HEK293 (cell line): ENCODE data around the gene ZNRF2.

Source experiments
- ATF2 ChIP-seq: fragments of 450-650 bp; formaldehyde crosslinking; IDR thresholded peaks from 2 replicates; pipeline ENCODE4 v1.5.1; 2016; ENCODE audit warnings: missing biosample characterization, missing genetic modification characterization, low read depth
- CTCF ChIP-seq: fragments of 450-650 bp; formaldehyde crosslinking; IDR thresholded peaks from 2 replicates; pipeline ENCODE4 v1.5.1; 2016; ENCODE audit warnings: missing biosample characterization, missing genetic modification characterization
- HOXD13 ChIP-seq: sonication (generic); formaldehyde crosslinking; IDR thresholded peaks from 2 replicates; pipeline ENCODE4 v1.8.0; 2022; ENCODE audit warnings: missing genetic modification reagents, borderline replicate concordance
- ZBTB1 ChIP-seq: fragments of 450-650 bp; formaldehyde crosslinking; IDR thresholded peaks from 2 replicates; pipeline ENCODE4 v1.5.1; 2016; ENCODE audit warnings: missing biosample characterization, missing genetic modification characterization
- ZNF221 ChIP-seq: fragments of 450-650 bp; formaldehyde crosslinking; IDR thresholded peaks from 2 replicates; pipeline ENCODE4 v1.5.1; 2017; ENCODE audit warnings: missing biosample characterization, missing genetic modification characterization, borderline replicate concordance
- ZNF23 ChIP-seq: fragments of 450-650 bp; formaldehyde crosslinking; IDR thresholded peaks from 2 replicates; pipeline ENCODE4 v1.5.1; 2016; ENCODE audit warnings: missing biosample characterization, missing genetic modification characterization, borderline replicate concordance
- ZNF292 ChIP-seq: fragments of 450-650 bp; formaldehyde crosslinking; IDR thresholded peaks from 2 replicates; pipeline ENCODE4 v1.5.1; 2016; ENCODE audit warnings: low read depth, missing biosample characterization, missing genetic modification characterization, borderline replicate concordance
- ZNF529 ChIP-seq: fragments of 450-650 bp; formaldehyde crosslinking; IDR thresholded peaks from 2 replicates; pipeline ENCODE4 v1.5.1; 2017; ENCODE audit warnings: missing genetic modification characterization, missing biosample characterization; ENCODE audit not compliant: insufficient replicate concordance
- ZNF558 ChIP-seq: fragments of 450-650 bp; formaldehyde crosslinking; IDR thresholded peaks from 2 replicates; pipeline ENCODE4 v1.5.1; 2016; ENCODE audit warnings: missing biosample characterization, missing genetic modification characterization
- ZNF830 ChIP-seq: fragments of 450-650 bp; IDR thresholded peaks from 2 replicates; pipeline ENCODE4 v1.5.0; 2018; ENCODE audit warnings: missing biosample characterization, missing genetic modification characterization, low read depth, mild to moderate bottlenecking, moderate library complexity
- ZSCAN4 ChIP-seq: fragments of 450-650 bp; formaldehyde crosslinking; IDR thresholded peaks from 2 replicates; pipeline ENCODE4 v1.5.1; 2017; ENCODE audit warnings: missing biosample characterization, missing genetic modification characterization

- TF ChIP-seq ZBTB1 (tag by site-specific recombination) (no peak), ZNF529 (tag by site-specific recombination) (no peak), CTCF (no peak), HOXD13 (CRISPR knock-in tag) (no peak), ATF2 (tag by site-specific recombination) (no peak), ZNF221 (tag by site-specific recombination) (no peak), ZSCAN4 (tag by site-specific recombination) (no peak), ZNF558 (no peak), ZNF292 (no peak), ZNF830 (tag by site-specific recombination) (no peak), ZNF23 (tag by site-specific recombination) (no peak)
Observed at GRCh38 chr7:30278849-30279652, 5.3 kb upstream of the ZNRF2 start.
